ENCODE measurements around the gene CFAP126. TPM values are rescaled to one million over a fixed set of nuclear protein-coding genes. Genes with fewer than 3 reads are reported as not detected.
A peak's percentile ranks its signal among the peaks of the same experiment; 100 is the strongest.

CFAP126 gene
- total and polyA plus RNA-seq, 2 of the 13 experiments (the other 11 are each of a cell fraction or from before 2014, with no cell fraction given) = not detected

DNA sequence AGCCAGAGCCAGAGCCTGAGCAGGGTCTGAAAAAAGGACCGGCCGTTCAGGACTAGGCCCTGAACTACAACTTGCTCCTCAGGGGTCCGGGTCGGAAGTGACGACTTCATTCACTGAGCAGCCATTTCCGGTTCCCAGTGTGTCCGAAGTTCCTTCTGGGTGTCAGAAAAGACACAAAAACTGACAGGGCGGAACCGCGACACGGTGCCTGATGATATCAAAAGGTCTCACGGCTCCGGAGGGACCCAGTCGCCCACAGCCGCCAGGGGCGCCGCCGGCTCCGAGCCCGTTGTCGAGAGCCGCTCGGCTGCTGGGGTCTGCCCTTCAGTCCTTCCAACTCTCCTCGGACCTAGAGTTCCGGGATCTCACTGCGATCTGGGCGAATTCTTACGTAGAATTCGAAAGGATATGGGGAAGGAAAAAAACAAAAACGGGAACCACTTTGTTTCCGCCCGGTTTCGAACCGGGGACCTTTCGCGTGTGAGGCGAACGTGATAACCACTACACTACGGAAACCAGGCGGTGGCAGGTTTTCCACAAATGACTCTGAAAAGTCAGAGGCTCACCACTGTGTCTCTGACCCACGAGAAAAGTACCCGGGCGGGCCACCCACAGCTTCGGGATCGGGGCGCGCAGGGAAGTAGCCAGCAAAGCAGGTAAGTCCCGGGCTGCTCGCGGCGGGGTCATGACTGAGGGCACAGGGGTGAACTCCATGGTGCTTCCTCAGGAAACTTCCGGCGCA is 31.8 kb upstream of the CFAP126 start (continued):
- no peak; the same call in 1 of the 2 replicates for TF ChIP-seq STAG1 (CRISPR knock-in tag; IDR thresholded peaks at IDR 0.05)
- peak; percentile 65; the same call in 1 of the 2 replicates for TF ChIP-seq GFI1 (CRISPR knock-in tag; IDR thresholded peaks at IDR 0.05; ENCODE audit: borderline replicate concordance)
- TF ChIP-seq DNMT3B (CRISPR knock-in tag; conservative IDR thresholded peaks at IDR 0.05) = 0 out of 2 replicates have a peak, but pooled peaks have one; percentile 28
- TF ChIP-seq HDAC6 (IDR thresholded peaks at IDR 0.05; ENCODE audit: low read depth, low read length) = no peak
- no peak for TF ChIP-seq BRCA1 (CRISPR knock-in tag; IDR thresholded peaks at IDR 0.05)
- TF ChIP-seq FOXA1 (IDR thresholded peaks at IDR 0.05) = no peak
- TF ChIP-seq FOXA1 (CRISPR knock-in tag; IDR thresholded peaks at IDR 0.05) = no peak; the same call in 1 of the 2 replicates
- TF ChIP-seq SNAPC4 (CRISPR knock-in tag; IDR thresholded peaks at IDR 0.05) = peak; percentile 90
- TF ChIP-seq ZNF674 (CRISPR knock-in tag; IDR thresholded peaks at IDR 0.05; ENCODE audit: low read depth) = no peak; the same call in 1 of the 2 replicates
- TF ChIP-seq, protein P1, sequence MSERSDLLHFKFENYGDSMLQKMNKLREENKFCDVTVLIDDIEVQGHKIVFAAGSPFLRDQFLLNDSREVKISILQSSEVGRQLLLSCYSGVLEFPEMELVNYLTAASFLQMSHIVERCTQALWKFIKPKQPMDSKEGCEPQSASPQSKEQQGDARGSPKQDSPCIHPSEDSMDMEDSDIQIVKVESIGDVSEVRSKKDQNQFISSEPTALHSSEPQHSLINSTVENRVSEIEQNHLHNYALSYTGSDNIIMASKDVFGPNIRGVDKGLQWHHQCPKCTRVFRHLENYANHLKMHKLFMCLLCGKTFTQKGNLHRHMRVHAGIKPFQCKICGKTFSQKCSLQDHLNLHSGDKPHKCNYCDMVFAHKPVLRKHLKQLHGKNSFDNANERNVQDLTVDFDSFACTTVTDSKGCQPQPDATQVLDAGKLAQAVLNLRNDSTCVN (CRISPR knock-in tag; IDR thresholded peaks at IDR 0.05; ENCODE audit: borderline replicate concordance) = peak; percentile 79; the same call in 1 of the 2 replicates
- TF ChIP-seq ZNF207 (IDR thresholded peaks at IDR 0.05; ENCODE audit: borderline replicate concordance) = no peak
- peak; percentile 55; the same call in 1 of the 2 replicates for TF ChIP-seq DMAP1 (CRISPR knock-in tag; IDR thresholded peaks at IDR 0.05)
- no peak for TF ChIP-seq ZNF83 (CRISPR knock-in tag; IDR thresholded peaks at IDR 0.05; ENCODE audit: borderline replicate concordance)
- no peak for TF ChIP-seq ZNF557 (CRISPR knock-in tag; IDR thresholded peaks at IDR 0.05)
- TF ChIP-seq KAT8 (CRISPR knock-in tag; IDR thresholded peaks at IDR 0.05) = peak; percentile 88
- peak; percentile 78; the same call in 1 of the 2 replicates for TF ChIP-seq TOPORS (CRISPR knock-in tag; IDR thresholded peaks at IDR 0.05)
- peak; percentile 13 for TF ChIP-seq ISL2 (CRISPR knock-in tag; IDR thresholded peaks at IDR 0.05)
- peak; percentile 97 for TF ChIP-seq RBM22 (optimal IDR thresholded peaks at IDR 0.05; ENCODE audit: low read length)
- no peak for TF ChIP-seq ZFYVE20 (CRISPR knock-in tag; IDR thresholded peaks at IDR 0.05; ENCODE audit: borderline replicate concordance, low read depth)
- TF ChIP-seq ZNF547 (CRISPR knock-in tag; IDR thresholded peaks at IDR 0.05) = peak; percentile 52; the same call in 1 of the 2 replicates
- no peak for TF ChIP-seq GZF1 (CRISPR knock-in tag; IDR thresholded peaks at IDR 0.05)

Measured in HepG2 (cell line).